SK-N-SH (cell line): ENCODE measurements around the gene MAP1B. TPM values are rescaled to one million over a fixed set of nuclear protein-coding genes. Genes with fewer than 3 reads are reported as not detected.

Source experiments
- CTCF ChIA-PET: fragments of 300-600, 350-600 bp; formaldehyde crosslinking; extraction: SDS; loops from one replicate; lab custom pipeline; 2021; lab: Yijun Ruan, JAX
- POLR2A ChIA-PET: fragments of 350-600 bp; sonication (Branson Sonifier 250); formaldehyde crosslinking; extraction: SDS; loops from one replicate; lab custom pipeline; 2020; ENCODE audit warnings: antibody characterized with exemption, inconsistent platforms; lab: Yijun Ruan, JAX
- DNase-seq: peaks from one replicate; pipeline ENCODE4 v3.0.0; 2012
- H2AFZ ChIP-seq: fragments of 200-600 bp; sonication (generic); 2 replicates; pipeline ENCODE4 v1.8.1; 2016; ENCODE audit warnings: antibody characterized with exemption, mild to moderate bottlenecking, low read depth
- H3F3A ChIP-seq: fragments of 200-600 bp; sonication (generic); replicated peaks from 2 replicates; pipeline ENCODE3; 2016; ENCODE audit warnings: antibody characterized with exemption, mild to moderate bottlenecking; ENCODE audit not compliant: insufficient read depth
- H3K27ac ChIP-seq, 2 experiments: fragments of 200-500 bp in 1 of 2; fragments of 200-600 bp in 1 of 2; sonication (Bioruptor generic) in 1 of 2; sonication (generic), shearing (Covaris generic) in 1 of 2; 2 replicates each; pipeline versions ENCODE4 v1.5.1 to v1.6.1; 2014 to 2016; ENCODE audit warnings: low read depth in 2 of 2, inconsistent platforms in 1 of 2, low read length in 1 of 2, mild to moderate bottlenecking in 1 of 2, mixed read lengths in 1 of 2
- H3K27me3 ChIP-seq: fragments of 200-600 bp; sonication (generic), shearing (Covaris generic); 2 replicates; pipeline ENCODE4 v1.6.1; 2016; ENCODE audit warnings: mixed run types; ENCODE audit not compliant: insufficient read depth
- H3K36me3 ChIP-seq, 2 experiments: fragments of 200-500 bp in 1 of 2; fragments of 200-600 bp in 1 of 2; sonication (Bioruptor generic) in 1 of 2; sonication (generic) in 1 of 2; replicated peaks in 1 of 2; 2 replicates each; pipeline versions ENCODE3 to v1.5.1; 2014 to 2016; ENCODE audit warnings: low read length in 1 of 2, mild to moderate bottlenecking in 1 of 2; ENCODE audit not compliant: insufficient read depth in 2 of 2, control insufficient read depth in 1 of 2
- H3K4me1 ChIP-seq, 2 experiments: fragments of 200-500 bp in 1 of 2; fragments of 200-600 bp in 1 of 2; sonication (Bioruptor generic) in 1 of 2; sonication (generic), shearing (Covaris generic) in 1 of 2; 2 replicates each; pipeline versions ENCODE4 v1.5.1 to v1.6.1; 2014 to 2016; ENCODE audit warnings: low read depth in 1 of 2, low read length in 1 of 2, mixed run types in 1 of 2; ENCODE audit not compliant: insufficient read depth in 2 of 2, control insufficient read depth in 1 of 2
- H3K4me2 ChIP-seq: fragments of 200-600 bp; sonication (generic), shearing (Covaris generic); 2 replicates; pipeline ENCODE4 v1.6.1; 2017; ENCODE audit warnings: mixed run types
- H3K4me3 ChIP-seq, 2 experiments: fragments of 200-500 bp in 1 of 2; fragments of 200-600 bp in 1 of 2; sonication (Bioruptor generic) in 1 of 2; sonication (generic), shearing (Covaris generic) in 1 of 2; 2 replicates each; pipeline versions ENCODE4 v1.5.1 to v1.8.1; 2014 to 2016; ENCODE audit warnings: low read depth in 2 of 2, inconsistent platforms in 1 of 2, low read length in 1 of 2, mild to moderate bottlenecking in 1 of 2, mixed read lengths in 1 of 2, moderate library complexity in 1 of 2
- H3K79me2 ChIP-seq: fragments of 200-600 bp; sonication (generic); 2 replicates; pipeline ENCODE4 v1.8.1; 2017; ENCODE audit warnings: mild to moderate bottlenecking; ENCODE audit not compliant: insufficient read depth
- H3K9ac ChIP-seq: fragments of 200-600 bp; sonication (generic); 2 replicates; pipeline ENCODE4 v1.6.1; 2017; ENCODE audit warnings: mixed run types
- H3K9me2 ChIP-seq: fragments of 200-600 bp; sonication (generic); 2 replicates; pipeline ENCODE4 v1.6.1; 2017; ENCODE audit warnings: mixed run types
- H3K9me3 ChIP-seq: fragments of 200-600 bp; sonication (generic); 2 replicates; pipeline ENCODE4 v1.6.1; 2017; ENCODE audit warnings: mixed run types, mild to moderate bottlenecking, moderate library complexity
- H4K20me1 ChIP-seq: fragments of 200-600 bp; sonication (generic); 2 replicates; pipeline ENCODE4 v1.6.1; 2017; ENCODE audit warnings: mild to moderate bottlenecking, mixed run types; ENCODE audit not compliant: insufficient read depth
- EP300 ChIP-seq, 2 experiments: IDR thresholded peaks; 2 replicates each; pipeline versions ENCODE4 v1.4.0 to v1.6.1; 2012; ENCODE audit warnings: borderline replicate concordance in 1 of 2, low read depth in 1 of 2, low read length in 1 of 2
- EZH2phosphoT487 ChIP-seq: fragments of 200-600 bp; sonication (generic); IDR thresholded peaks from 2 replicates; pipeline ENCODE4 v1.6.1; 2017; ENCODE audit warnings: low read depth, mixed run types, mild to moderate bottlenecking, antibody characterized with exemption, moderate library complexity, borderline replicate concordance
- FOSL2 ChIP-seq: IDR thresholded peaks from 2 replicates; pipeline ENCODE4 v1.4.0; 2012; ENCODE audit warnings: low read depth, mild to moderate bottlenecking, moderate library complexity, borderline replicate concordance
- FOXJ3 ChIP-seq: sonication (generic); formaldehyde crosslinking; IDR thresholded peaks from 2 replicates; pipeline ENCODE4 v1.5.1; 2020; ENCODE audit warnings: mild to moderate bottlenecking, missing genetic modification reagents
- FOXM1 ChIP-seq: IDR thresholded peaks from 2 replicates; pipeline ENCODE4 v1.4.0; 2012; ENCODE audit warnings: low read depth, mild to moderate bottlenecking
- GABPA ChIP-seq: IDR thresholded peaks from 2 replicates; pipeline ENCODE4 v1.4.0; 2012; ENCODE audit warnings: low read depth, mild to moderate bottlenecking
- JUND ChIP-seq: IDR thresholded peaks from 2 replicates; pipeline ENCODE4 v1.4.0; 2012
- MAX ChIP-seq: IDR thresholded peaks from 2 replicates; pipeline ENCODE4 v1.4.0; 2012; ENCODE audit warnings: low read depth
- MEF2A ChIP-seq: IDR thresholded peaks from 2 replicates; pipeline ENCODE4 v1.4.0; 2012; ENCODE audit warnings: low read depth, borderline replicate concordance
- NFIC ChIP-seq: IDR thresholded peaks from 2 replicates; pipeline ENCODE4 v1.4.0; 2012; ENCODE audit warnings: borderline replicate concordance
- NRF1 ChIP-seq: IDR thresholded peaks from 2 replicates; pipeline ENCODE4 v1.6.1; 2012; ENCODE audit warnings: low read depth, mild to moderate bottlenecking, low read length
- PBX3 ChIP-seq: IDR thresholded peaks from 2 replicates; pipeline ENCODE4; 2012
- RCOR1 ChIP-seq: fragments of 150-350 bp; IDR thresholded peaks from 2 replicates; pipeline ENCODE4 v1.6.1; 2017; ENCODE audit warnings: antibody characterized with exemption, low read length
- REST ChIP-seq: IDR thresholded peaks from 2 replicates; pipeline ENCODE4 v1.6.1; 2012; ENCODE audit warnings: mild to moderate bottlenecking, low read depth, low read length, moderate library complexity
- RFX5 ChIP-seq: IDR thresholded peaks from 2 replicates; pipeline ENCODE4 v1.6.1; 2012; ENCODE audit warnings: mild to moderate bottlenecking, improper control_type of control experiment, low read length
- SMC3 ChIP-seq: IDR thresholded peaks from 2 replicates; pipeline ENCODE4 v1.6.1; 2012; ENCODE audit warnings: low read depth, low read length, improper control_type of control experiment
- TCF12 ChIP-seq: IDR thresholded peaks from 2 replicates; pipeline ENCODE4 v1.4.0; 2012
- TEAD4 ChIP-seq: IDR thresholded peaks from 2 replicates; pipeline ENCODE4 v1.4.0; 2012; ENCODE audit warnings: mild to moderate bottlenecking, borderline replicate concordance; ENCODE audit not compliant: insufficient read depth
- USF2 ChIP-seq: fragments of 150-350 bp; IDR thresholded peaks from 2 replicates; pipeline ENCODE4 v1.6.1; 2017; ENCODE audit warnings: antibody characterized with exemption, low read length, low read depth, borderline replicate concordance
- YY1 ChIP-seq: IDR thresholded peaks from 2 replicates; pipeline ENCODE4 v1.4.0; 2012; ENCODE audit warnings: low read depth, mild to moderate bottlenecking
- WGBS: methylation state at CpG from one replicate; pipeline ENCODE4 v1.1.6; 2017; ENCODE audit warnings: low lambda C conversion rate; 5-methylcytosine and 5-hydroxymethylcytosine counted together
- polyA plus RNA-seq, 3 experiments: library from polyadenylated mRNA; depleted of rRNA; stranded (reverse); fragments of >200 nt; gene quantifications; 2 replicates each; pipeline ENCODE4 v1.2.3, GENCODE V29; 2012

Gene MAP1B
- polyA plus RNA-seq, 1 of the 3 experiments (the other 2 are of a cell fraction) = 47.5 TPM

GRCh38 chr5:72246954-72247442 lies 139.7 kb downstream of the MAP1B start:
- H3K4me1 ChIP-seq = peaks cover 22 to 68% of the 10 kb centered on the region in 2 experiments
- peaks cover 55% of the 10 kb centered on the region for H3K79me2 ChIP-seq
- no peaks in the 10 kb centered on the region for H3K36me3 ChIP-seq
- ChIA-PET CTCF (interaction anchor here (0.7 to 4.8 kb wide), 14 partner anchors 10 to 479 kb away, joined by 3 to 32 read pairs (median 5); no protein-coding TSS in a partner anchor), POLR2A (no interaction called here)
- peak overlapping the region in 1 of 2 experiments; percentile 18; a peak in 2 of 4 replicates for H3K4me3 ChIP-seq
- TF ChIP-seq TCF12 = peak; percentile 23
- TF ChIP-seq EP300 (IDR thresholded peaks at IDR 0.05; ENCODE audit: borderline replicate concordance in 1 of 2, low read depth in 1 of 2, low read length in 1 of 2) = peak in 1 of 2 experiments; percentile 22; a peak in 1 of 4 replicates
- TF ChIP-seq FOSL2 = peak; percentile 47
- peak; percentile 32 for TF ChIP-seq JUND
- no peak for TF ChIP-seq FOXM1
- 0 out of 2 replicates have a peak, but pooled peaks have one; percentile 6 for TF ChIP-seq PBX3
- TF ChIP-seq RFX5 = no peak
- peak overlapping the region; percentile 91 to 99 for H3K27ac ChIP-seq
- 22% methylated on average over 4 of the region's 4 CpGs for WGBS
- no peaks in the 10 kb centered on the region for H4K20me1 ChIP-seq
- H3K9me2 ChIP-seq = no peaks in the 10 kb centered on the region
- no peaks in the 10 kb centered on the region for H3K9me3 ChIP-seq
- no peak overlapping the region for H2AFZ ChIP-seq
- H3K4me2 ChIP-seq = peak overlapping the region; percentile 62
- H3K27me3 ChIP-seq = no peaks in the 10 kb centered on the region
- no peak for DNase-seq
- peak overlapping the region; percentile 62; the same call in 1 of the 2 replicates for H3K9ac ChIP-seq
- peaks cover 55% of the 10 kb centered on the region for H3F3A ChIP-seq

GRCh38 chr5:72248410-72248981 lies 141.2 kb downstream of the MAP1B start:
- ChIA-PET POLR2A (interaction anchor here (0.9 kb wide), 1 partner anchor 60 kb away, joined by 3 read pairs; no protein-coding TSS in a partner anchor), CTCF (interaction anchor here (1.1 to 4.8 kb wide), 6 partner anchors 21 to 465 kb away, joined by 4 to 32 read pairs (median 5); no protein-coding TSS in a partner anchor)
- Histone ChIP-seq H2AFZ (no peak overlapping the region), H3K4me2 (peak overlapping the region; percentile 62), H3K9ac (peak overlapping the region; percentile 62), H3K27ac (peak overlapping the region; percentile 91 to 99), H4K20me1 (no peaks in the 10 kb centered on the region), H3K4me1 (peaks cover 24 to 83% of the 10 kb centered on the region in 2 experiments), H3K4me3 (no peak overlapping the region), H3K9me3 (no peaks in the 10 kb centered on the region), H3F3A (peaks cover 65% of the 10 kb centered on the region), H3K27me3 (no peaks in the 10 kb centered on the region), H3K36me3 (no peaks in the 10 kb centered on the region), H3K9me2 (no peaks in the 10 kb centered on the region), H3K79me2 (peaks cover 49% of the 10 kb centered on the region)
- 23% methylated on average over 2 of the region's 2 CpGs for WGBS
- no peak for DNase-seq
- no peak for TF ChIP-seq NRF1
- TF ChIP-seq SMC3 = no peak
- TF ChIP-seq NFIC = peak; percentile 94
- no peak for TF ChIP-seq USF2
- no peak for TF ChIP-seq GABPA
- no peak for TF ChIP-seq MEF2A
- peak; percentile 38; the same call in 1 of the 2 replicates for TF ChIP-seq YY1
- 0 out of 2 replicates have a peak, but pooled peaks have one; percentile 25 for TF ChIP-seq MAX
- TF ChIP-seq PBX3 = peak; percentile 33; the same call in 1 of the 2 replicates
- TF ChIP-seq FOXJ3 (CRISPR knock-in tag) = no peak
- peak; percentile 52; the same call in 1 of the 2 replicates for TF ChIP-seq REST
- TF ChIP-seq TEAD4 = peak; percentile 72
- no peak for TF ChIP-seq RCOR1
- TF ChIP-seq EZH2phosphoT487 = no peak
